HG03280 (cell line): ENCODE measurements around the gene ANKRD13B.

Experiments
- ATAC-seq: cut with Tn5 transposase; IDR thresholded peaks from one replicate; pipeline ENCODE4 v1.9.1; 2021; ENCODE audit warnings: mild to moderate bottlenecking, moderate library complexity; ENCODE audit not compliant: unreplicated experiment

The ANKRD13B gene

GRCh38 chr17:29579866-29580771 lies 12.8 kb upstream of the ANKRD13B start:
- peak; percentile 83 for ATAC-seq

GRCh38 chr17:29581583-29582253 lies 11.2 kb upstream of the ANKRD13B start:
- ATAC-seq = no peak

GRCh38 chr17:29582254-29582765 lies 10.6 kb upstream of the ANKRD13B start:
- ATAC-seq = no peak

- ATAC-seq = no peak
Observed at GRCh38 chr17:29582772-29583171, 10.2 kb upstream of the ANKRD13B start.

GRCh38 chr17:29583324-29584248 lies 9.3 kb upstream of the ANKRD13B start:
- no peak for ATAC-seq

GRCh38 chr17:29584452-29585079 lies 8.4 kb upstream of the ANKRD13B start:
- ATAC-seq = no peak

- ATAC-seq = no peak
Observed at GRCh38 chr17:29585080-29585751, 7.7 kb upstream of the ANKRD13B start.

- no peak for ATAC-seq
Observed at GRCh38 chr17:29586676-29587469, 6.1 kb upstream of the ANKRD13B start.

GRCh38 chr17:29587591-29587990 lies 5.3 kb upstream of the ANKRD13B start:
- no peak for ATAC-seq

- no peak for ATAC-seq
Observed at GRCh38 chr17:29588017-29588561, 4.8 kb upstream of the ANKRD13B start.

GRCh38 chr17:29588562-29589411 lies 4.1 kb upstream of the ANKRD13B start:
- ATAC-seq = peak; percentile 13

- peak; percentile 66 for ATAC-seq
Observed at GRCh38 chr17:29589524-29590410, 3.2 kb upstream of the ANKRD13B start, which contains the start of gene GIT1. Gene GIT1, minus strand, starts transcription at chr17:29589648. Its CDS starts 270 bp downstream, at chr17:29589378.

- ATAC-seq = no peak
Observed at GRCh38 chr17:29590411-29591145, 2.4 kb upstream of the ANKRD13B start.

GRCh38 chr17:29591146-29591736 lies 1.7 kb upstream of the ANKRD13B start:
- no peak for ATAC-seq

- ATAC-seq = no peak
Observed at GRCh38 chr17:29591737-29592608, 959 bp upstream of the ANKRD13B start.
